ENCODE data around the gene MIS12.
A peak's percentile ranks its signal among the peaks of the same experiment; 100 is the strongest.

MIS12 gene

DNA sequence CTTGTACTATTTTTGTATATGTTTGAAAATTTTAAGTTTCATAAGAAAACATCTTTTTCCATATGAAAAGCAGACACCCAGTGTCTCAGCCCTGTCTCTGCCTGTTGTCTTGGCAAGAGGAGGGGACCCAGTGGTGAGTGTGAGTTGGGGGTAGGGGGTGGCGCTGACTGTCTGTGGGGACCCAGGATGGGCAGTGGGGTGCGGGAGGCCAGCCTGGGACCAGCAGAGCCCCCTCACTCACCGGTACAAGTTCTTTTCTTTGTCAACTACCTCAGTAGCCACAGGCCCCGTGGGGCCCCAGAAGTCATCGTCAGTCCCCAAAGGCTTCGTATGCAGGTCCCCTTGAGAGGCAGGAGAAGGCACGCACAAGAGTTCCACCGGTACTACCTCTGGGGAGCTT lies 46.2 kb downstream of the MIS12 start:
- Mint-ChIP-seq H3K4me3 (no peak overlapping the region), H3K4me1 (peaks cover 23% of the 10 kb centered on the region), H3K9me3 (peaks cover 3% of the 10 kb centered on the region), H3K27ac (peak overlapping the region in 1 of 3 experiments; percentile 1), H3K36me3 (ENCODE audit: low read depth) (no peaks in the 10 kb centered on the region), H3K27me3 (ENCODE audit: low read depth) (no peaks in the 10 kb centered on the region)
- no peak for TF ChIP-seq CTCF (IDR thresholded peaks at IDR 0.05; ENCODE audit: unreplicated experiment in 3 of 3)

DNA sequence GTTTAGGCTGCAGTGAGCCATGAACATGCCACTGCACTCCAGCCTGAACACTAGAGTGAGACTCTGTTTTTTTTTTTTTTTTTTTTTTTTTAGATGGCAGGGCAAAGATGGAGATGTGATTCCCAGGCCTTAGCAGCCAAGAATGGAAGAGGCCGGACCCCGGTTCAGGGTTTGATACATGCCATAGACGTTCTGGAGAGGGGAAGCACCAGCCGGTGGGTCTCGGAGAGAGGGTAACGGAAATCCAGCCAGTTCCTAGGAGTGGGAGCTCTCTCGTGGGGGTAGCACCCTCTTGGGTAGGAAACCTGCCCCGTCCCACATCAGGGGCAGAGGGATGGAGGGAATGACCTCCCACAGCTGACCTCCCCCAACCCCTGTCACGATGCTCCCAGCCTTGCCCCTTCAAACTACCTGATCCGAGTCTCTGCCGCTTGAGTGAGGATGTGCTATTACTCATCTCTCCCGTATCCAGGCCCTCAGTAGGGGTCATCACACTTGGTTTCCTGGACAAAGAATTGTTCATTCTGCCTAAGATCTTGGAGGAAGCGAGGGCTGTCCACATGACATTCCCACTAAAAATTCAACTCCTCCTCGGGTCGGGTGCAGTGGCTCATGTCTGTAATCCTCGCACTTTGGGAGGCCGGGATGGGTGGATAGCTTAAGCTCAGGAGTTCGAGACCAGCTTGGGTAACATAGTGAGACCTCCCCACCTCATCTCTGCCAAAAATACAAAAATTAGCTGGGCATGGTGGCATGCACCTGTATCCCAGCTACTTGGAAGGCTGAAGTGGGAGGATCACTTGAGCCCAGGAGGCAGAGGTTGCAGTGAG lies 47.3 kb downstream of the MIS12 start:
- Mint-ChIP-seq H3K27me3 (ENCODE audit: low read depth) (no peaks in the 10 kb centered on the region), H3K36me3 (ENCODE audit: low read depth) (no peaks in the 10 kb centered on the region), H3K27ac (peak overlapping the region in 2 of 3 experiments; percentile 38 to 56), H3K4me1 (peaks cover 12% of the 10 kb centered on the region), H3K9me3 (peaks cover 3% of the 10 kb centered on the region), H3K4me3 (peak overlapping the region in 2 of 3 experiments; percentile 50 to 54)
- TF ChIP-seq CTCF (IDR thresholded peaks at IDR 0.05; ENCODE audit: unreplicated experiment in 3 of 3) = no peak

- Mint-ChIP-seq H3K4me1 (no peaks in the 10 kb centered on the region), H3K9me3 (no peaks in the 10 kb centered on the region), H3K4me3 (no peak overlapping the region), H3K36me3 (ENCODE audit: low read depth) (no peaks in the 10 kb centered on the region), H3K27me3 (ENCODE audit: low read depth) (no peaks in the 10 kb centered on the region), H3K27ac (no peak overlapping the region)
- TF ChIP-seq CTCF (IDR thresholded peaks at IDR 0.05; ENCODE audit: unreplicated experiment in 3 of 3) = no peak
Measured at GRCh38 chr17:5535436-5535835, 49.1 kb downstream of the MIS12 start.

DNA sequence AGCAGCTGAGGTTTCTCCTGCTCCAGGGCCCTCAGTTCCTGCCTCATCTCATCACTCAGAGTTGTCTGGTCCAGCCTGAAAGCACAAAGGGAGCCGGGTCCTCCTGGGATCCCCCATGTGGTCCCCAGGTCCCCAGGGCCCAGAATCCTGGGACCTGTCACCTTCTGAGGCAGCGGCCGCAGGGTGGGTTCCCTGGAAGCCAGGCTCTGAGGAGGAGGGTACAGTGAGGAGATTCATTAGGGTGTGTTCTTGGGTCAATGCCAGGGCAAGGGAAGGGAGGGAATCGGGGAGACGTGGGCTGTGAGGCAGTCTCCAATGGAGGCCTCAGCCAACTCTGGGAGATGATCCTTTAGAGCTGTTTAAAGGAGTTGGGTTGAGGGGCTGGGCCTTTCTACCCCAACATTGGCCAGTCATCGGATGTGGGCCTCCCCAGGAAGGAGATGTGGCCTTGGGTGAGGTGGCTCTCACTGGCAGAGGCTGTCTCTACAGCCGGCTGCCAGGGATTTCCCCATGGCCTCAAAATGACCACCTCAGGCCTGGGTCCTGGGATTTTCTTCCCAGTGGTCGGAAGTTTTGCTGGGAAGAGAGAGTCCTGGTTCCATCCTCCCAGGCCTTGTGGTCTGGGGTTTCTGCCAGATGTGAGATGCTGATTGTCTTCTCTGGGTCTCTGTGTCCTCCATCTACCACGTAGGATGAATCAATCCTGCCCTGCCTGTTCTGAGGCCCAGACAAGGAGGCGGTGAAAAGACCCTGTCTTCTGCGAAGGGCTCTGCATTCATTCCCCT lies 50.7 kb downstream of the MIS12 start:
- no peak for TF ChIP-seq CTCF (IDR thresholded peaks at IDR 0.05; ENCODE audit: unreplicated experiment in 3 of 3)
- H3K9me3 Mint-ChIP-seq = no peaks in the 10 kb centered on the region
- no peaks in the 10 kb centered on the region for H3K27me3 Mint-ChIP-seq (ENCODE audit: low read depth)
- H3K36me3 Mint-ChIP-seq (ENCODE audit: low read depth) = no peaks in the 10 kb centered on the region
- peak overlapping the region in 1 of 3 experiments; percentile 18 for H3K27ac Mint-ChIP-seq
- no peak overlapping the region for H3K4me3 Mint-ChIP-seq
- no peaks in the 10 kb centered on the region for H3K4me1 Mint-ChIP-seq

DNA sequence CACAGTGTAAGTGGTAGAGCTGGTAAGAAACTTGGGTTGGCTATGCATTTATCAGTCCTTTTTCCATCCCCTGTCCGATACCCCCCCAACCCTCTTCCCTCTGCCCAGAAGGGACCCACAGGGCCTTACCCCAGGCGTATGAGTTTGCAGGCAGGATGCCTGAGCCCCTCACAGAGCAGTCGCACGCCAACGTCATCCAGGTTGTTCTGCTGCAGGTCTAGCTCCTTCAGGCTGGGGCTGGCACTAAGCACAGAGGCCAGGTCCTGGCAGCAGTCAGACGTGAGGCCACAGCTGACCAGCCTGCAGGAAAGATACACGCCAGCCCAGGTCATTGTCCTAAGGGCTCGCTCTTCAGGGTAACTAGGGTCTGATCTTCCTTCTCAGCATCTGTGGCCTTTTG lies 52.9 kb downstream of the MIS12 start:
- no peaks in the 10 kb centered on the region for H3K36me3 Mint-ChIP-seq (ENCODE audit: low read depth)
- H3K4me3 Mint-ChIP-seq = no peak overlapping the region
- no peaks in the 10 kb centered on the region for H3K4me1 Mint-ChIP-seq
- H3K27me3 Mint-ChIP-seq (ENCODE audit: low read depth) = no peaks in the 10 kb centered on the region
- no peaks in the 10 kb centered on the region for H3K9me3 Mint-ChIP-seq
- H3K27ac Mint-ChIP-seq = no peak overlapping the region
- TF ChIP-seq CTCF (IDR thresholded peaks at IDR 0.05; ENCODE audit: unreplicated experiment in 3 of 3) = no peak
